Measurements from ENCODE around the gene CDC42EP5. TPM values are rescaled to one million over a fixed set of nuclear protein-coding genes. Genes with fewer than 3 reads are reported as not detected.
A peak's percentile ranks its signal among the peaks of the same experiment; 100 is the strongest.
"Not testable (repeated sequence)": the region's sequence is repeated elsewhere in the genome, so short reads cannot be mapped to it uniquely, and the experiment has no call there.

The CDC42EP5 gene
- total RNA-seq, 1 donor from 2014 or later, result 21.4 TPM

GRCh38 chr19:54475706-54476105 is 2.6 kb upstream of the CDC42EP5 start:
- H3K27ac Mint-ChIP-seq (ENCODE audit: unreplicated experiment), result no peak overlapping the region
- DNase-seq (ENCODE audit: low spot score), result no peak
- H3K4me3 Mint-ChIP-seq (ENCODE audit: unreplicated experiment), result no peak overlapping the region
- TF ChIP-seq CTCF (IDR thresholded peaks at IDR 0.05; ENCODE audit: unreplicated experiment), result no peak
- H3K4me1 Mint-ChIP-seq (ENCODE audit: unreplicated experiment), result peaks cover 6% of the 10 kb centered on the region
- no peaks in the 10 kb centered on the region for H3K36me3 Mint-ChIP-seq (ENCODE audit: low read depth, unreplicated experiment)
- peaks cover 3% of the 10 kb centered on the region for H3K27me3 Mint-ChIP-seq (ENCODE audit: unreplicated experiment)
- H3K9me3 Mint-ChIP-seq (ENCODE audit: unreplicated experiment), result no peaks in the 10 kb centered on the region

- H3K9me3 Mint-ChIP-seq (ENCODE audit: unreplicated experiment), result no peaks in the 10 kb centered on the region
- no peak for DNase-seq (ENCODE audit: low spot score)
- H3K36me3 Mint-ChIP-seq (ENCODE audit: low read depth, unreplicated experiment), result no peaks in the 10 kb centered on the region
- no peak for TF ChIP-seq CTCF (IDR thresholded peaks at IDR 0.05; ENCODE audit: unreplicated experiment)
- no peak overlapping the region for H3K4me3 Mint-ChIP-seq (ENCODE audit: unreplicated experiment)
- H3K27me3 Mint-ChIP-seq (ENCODE audit: unreplicated experiment), result peaks cover 7% of the 10 kb centered on the region
- no peak overlapping the region for H3K27ac Mint-ChIP-seq (ENCODE audit: unreplicated experiment)
- H3K4me1 Mint-ChIP-seq (ENCODE audit: unreplicated experiment), result peaks cover 14% of the 10 kb centered on the region
These were observed 836 bp upstream of the CDC42EP5 start for GRCh38 chr19:54473892-54474372.

- Mint-ChIP-seq H3K9me3 (ENCODE audit: unreplicated experiment) (no peaks in the 10 kb centered on the region), H3K4me3 (ENCODE audit: unreplicated experiment) (peak overlapping the region; percentile 57), H3K4me1 (ENCODE audit: unreplicated experiment) (peaks cover 14% of the 10 kb centered on the region), H3K36me3 (ENCODE audit: low read depth, unreplicated experiment) (no peaks in the 10 kb centered on the region), H3K27ac (ENCODE audit: unreplicated experiment) (peak overlapping the region; percentile 81), H3K27me3 (ENCODE audit: unreplicated experiment) (peaks cover 11% of the 10 kb centered on the region)
- DNase-seq (ENCODE audit: low spot score), result no peak
- TF ChIP-seq CTCF (IDR thresholded peaks at IDR 0.05; ENCODE audit: unreplicated experiment), result no peak
These were observed 1.9 kb downstream of the CDC42EP5 start for GRCh38 chr19:54470991-54471782.

- Mint-ChIP-seq H3K27me3 (ENCODE audit: unreplicated experiment) (peaks cover 17% of the 10 kb centered on the region), H3K27ac (ENCODE audit: unreplicated experiment) (peak overlapping the region; percentile 81), H3K36me3 (ENCODE audit: low read depth, unreplicated experiment) (no peaks in the 10 kb centered on the region), H3K9me3 (ENCODE audit: unreplicated experiment) (no peaks in the 10 kb centered on the region), H3K4me1 (ENCODE audit: unreplicated experiment) (peaks cover 14% of the 10 kb centered on the region), H3K4me3 (ENCODE audit: unreplicated experiment) (peak overlapping the region; percentile 57)
- no peak for DNase-seq (ENCODE audit: low spot score)
- no peak for TF ChIP-seq CTCF (IDR thresholded peaks at IDR 0.05; ENCODE audit: unreplicated experiment)
These were observed 2.7 kb downstream of the CDC42EP5 start for GRCh38 chr19:54470276-54470887.

GRCh38 chr19:54469496-54469934 is 3.6 kb downstream of the CDC42EP5 start:
- Mint-ChIP-seq H3K27ac (ENCODE audit: unreplicated experiment) (peak overlapping the region; percentile 26), H3K4me1 (ENCODE audit: unreplicated experiment) (peaks cover 14% of the 10 kb centered on the region), H3K27me3 (ENCODE audit: unreplicated experiment) (peaks cover 17% of the 10 kb centered on the region), H3K36me3 (ENCODE audit: low read depth, unreplicated experiment) (no peaks in the 10 kb centered on the region), H3K4me3 (ENCODE audit: unreplicated experiment) (no peak overlapping the region), H3K9me3 (ENCODE audit: unreplicated experiment) (no peaks in the 10 kb centered on the region)
- no peak for TF ChIP-seq CTCF (IDR thresholded peaks at IDR 0.05; ENCODE audit: unreplicated experiment)
- DNase-seq (ENCODE audit: low spot score), result no peak

GRCh38 chr19:54466110-54466480 is 7.0 kb downstream of the CDC42EP5 start:
- H3K27me3 Mint-ChIP-seq (ENCODE audit: unreplicated experiment), result peaks cover 28% of the 10 kb centered on the region
- H3K9me3 Mint-ChIP-seq (ENCODE audit: unreplicated experiment); H3K4me3 Mint-ChIP-seq (ENCODE audit: unreplicated experiment); DNase-seq (ENCODE audit: low spot score); H3K27ac Mint-ChIP-seq (ENCODE audit: unreplicated experiment): not testable (repeated sequence)
- peaks cover 27% of the 10 kb centered on the region for H3K4me1 Mint-ChIP-seq (ENCODE audit: unreplicated experiment)
- peaks cover 13% of the 10 kb centered on the region for H3K36me3 Mint-ChIP-seq (ENCODE audit: low read depth, unreplicated experiment)
